Neural progenitor cell (in vitro differentiated cells): ENCODE measurements around the gene ARHGAP24. TPM values are rescaled to one million over a fixed set of nuclear protein-coding genes. Genes with fewer than 3 reads are reported as not detected.

Experiments used
- DNase-seq: peaks from one replicate; pipeline ENCODE4 v3.0.0-alpha.2; 2016; ENCODE audit warnings: low spot score
- H2AFZ ChIP-seq: fragments of 200-600 bp; sonication (generic); replicated peaks from 2 replicates; pipeline ENCODE4 v1.6.1; 2016; ENCODE audit warnings: antibody characterized with exemption
- H3F3A ChIP-seq: fragments of 200-600 bp; sonication (generic); 2 replicates; pipeline ENCODE4 v1.6.1; 2016; ENCODE audit warnings: antibody characterized with exemption, low read depth
- H3K27ac ChIP-seq: fragments of 200-600 bp; sonication (generic); 2 replicates; pipeline ENCODE4 v1.5.1; 2016; ENCODE audit warnings: mild to moderate bottlenecking
- H3K27me3 ChIP-seq: fragments of 200-600 bp; sonication (generic); 2 replicates; pipeline ENCODE4 v1.6.1; 2016; ENCODE audit warnings: mild to moderate bottlenecking, moderate library complexity
- H3K36me3 ChIP-seq: fragments of 200-600 bp; sonication (generic); 2 replicates; pipeline ENCODE4 v1.5.1; 2016
- H3K4me1 ChIP-seq: fragments of 200-600 bp; sonication (generic); 2 replicates; pipeline ENCODE4 v1.6.1; 2016; ENCODE audit warnings: mixed run types
- H3K4me2 ChIP-seq: fragments of 200-600 bp; sonication (generic); 2 replicates; pipeline ENCODE4 v1.6.1; 2016
- H3K4me3 ChIP-seq: fragments of 200-600 bp; sonication (generic); 2 replicates; pipeline ENCODE4 v1.5.1; 2016
- H3K79me2 ChIP-seq: fragments of 200-600 bp; sonication (generic); 2 replicates; pipeline ENCODE4 v1.6.1; 2016; ENCODE audit warnings: low read depth
- H3K9ac ChIP-seq: fragments of 200-600 bp; sonication (generic); 2 replicates; pipeline ENCODE4 v1.6.1; 2016
- H3K9me3 ChIP-seq: fragments of 200-600 bp; sonication (generic); 2 replicates; pipeline ENCODE4 v1.5.1; 2016; ENCODE audit warnings: low read depth
- H4K20me1 ChIP-seq: fragments of 200-600 bp; sonication (generic); 2 replicates; pipeline ENCODE4 v1.6.1; 2016; ENCODE audit warnings: low read depth
- H3K27ac Mint-ChIP-seq: 3 replicates; pipeline ENCODE4 v1.8.0; 2021; ENCODE audit warnings: mixed read lengths
- H3K27me3 Mint-ChIP-seq: 2 replicates; pipeline ENCODE4 v1.8.0; 2022; ENCODE audit warnings: low read depth, mild to moderate bottlenecking, inconsistent platforms, moderate library complexity, mixed read lengths; ENCODE audit not compliant: insufficient read depth
- H3K36me3 Mint-ChIP-seq: 3 replicates; pipeline ENCODE4 v1.8.0; 2021; ENCODE audit warnings: mixed read lengths
- H3K4me1 Mint-ChIP-seq: 3 replicates; pipeline ENCODE4 v1.8.0; 2021; ENCODE audit warnings: mixed read lengths
- H3K4me3 Mint-ChIP-seq: 3 replicates; pipeline ENCODE4 v1.8.0; 2021; ENCODE audit warnings: mild to moderate bottlenecking, moderate library complexity, mixed read lengths
- H3K9me3 Mint-ChIP-seq: 3 replicates; pipeline ENCODE4 v1.8.0; 2020; ENCODE audit warnings: mixed read lengths
- EZH2 ChIP-seq: fragments of 200-600 bp; sonication (generic); IDR thresholded peaks from 2 replicates; pipeline ENCODE4 v1.6.1; 2017; ENCODE audit warnings: antibody characterized with exemption, mild to moderate bottlenecking, moderate library complexity
- EZH2phosphoT487 ChIP-seq: fragments of 200-600 bp; sonication (generic); IDR thresholded peaks from 2 replicates; pipeline ENCODE4 v1.6.1; 2017; ENCODE audit warnings: antibody characterized with exemption
- total RNA-seq: library from RNA; depleted of rRNA; stranded (reverse); fragments of >200 nt; gene quantifications from 2 replicates; pipeline ENCODE4 v1.2.3, GENCODE V29; 2015; ENCODE audit warnings: low replicate concordance
- TF ChIP-seq, protein P1 (sequence below): fragments of 200-600 bp; sonication (generic); IDR thresholded peaks from 2 replicates; pipeline ENCODE4 v1.5.1; 2017; ENCODE audit warnings: antibody characterized with exemption, mild to moderate bottlenecking

The ARHGAP24 gene
- total RNA-seq, 1 donor from 2014 or later, result 2.2 TPM

DNA sequence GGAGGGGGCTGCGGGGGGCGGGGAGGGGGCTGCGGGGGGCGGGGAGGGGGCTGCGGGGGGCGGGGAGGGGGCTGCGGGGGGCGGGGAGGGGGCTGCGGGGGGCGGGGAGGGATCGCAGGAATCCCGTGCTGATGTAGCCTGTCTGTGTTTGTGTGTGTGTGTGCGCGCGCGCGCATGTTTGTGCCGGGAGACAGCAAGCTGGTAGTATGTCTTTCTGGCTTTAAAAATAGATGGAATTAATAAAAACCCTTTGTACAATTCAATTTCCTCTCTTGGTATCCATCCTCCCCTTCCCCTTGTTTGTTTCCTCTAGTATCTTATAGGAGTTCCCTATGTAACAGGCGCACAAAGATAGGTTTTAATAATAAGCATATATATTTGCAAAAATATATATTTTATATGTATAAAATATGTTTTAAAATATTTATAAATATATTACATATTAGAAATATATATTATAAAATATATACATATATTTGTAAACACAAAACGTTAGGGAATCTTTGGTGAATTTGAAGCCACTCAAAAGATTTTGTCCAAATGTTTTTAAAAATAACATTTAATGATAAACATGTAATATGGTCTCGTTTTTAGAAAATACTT is 782 bp downstream of the ARHGAP24 start:
- Histone ChIP-seq H2AFZ (no peak overlapping the region), H3K4me3 (peak overlapping the region; percentile 61), H3K36me3 (no peaks in the 10 kb centered on the region), H3F3A (peaks cover 13% of the 10 kb centered on the region), H3K9me3 (no peaks in the 10 kb centered on the region), H3K4me2 (peak overlapping the region; percentile 83), H3K27ac (no peak overlapping the region), H3K9ac (no peak overlapping the region), H4K20me1 (no peaks in the 10 kb centered on the region), H3K4me1 (peaks cover 6% of the 10 kb centered on the region), H3K79me2 (no peaks in the 10 kb centered on the region), H3K27me3 (peaks cover 41% of the 10 kb centered on the region)
- Mint-ChIP-seq H3K4me3 (peak overlapping the region; percentile 95), H3K27ac (peak overlapping the region; percentile 94), H3K27me3 (peaks cover 5% of the 10 kb centered on the region), H3K9me3 (no peaks in the 10 kb centered on the region), H3K4me1 (peaks cover 19% of the 10 kb centered on the region), H3K36me3 (no peaks in the 10 kb centered on the region)
- TF ChIP-seq, protein P1, sequence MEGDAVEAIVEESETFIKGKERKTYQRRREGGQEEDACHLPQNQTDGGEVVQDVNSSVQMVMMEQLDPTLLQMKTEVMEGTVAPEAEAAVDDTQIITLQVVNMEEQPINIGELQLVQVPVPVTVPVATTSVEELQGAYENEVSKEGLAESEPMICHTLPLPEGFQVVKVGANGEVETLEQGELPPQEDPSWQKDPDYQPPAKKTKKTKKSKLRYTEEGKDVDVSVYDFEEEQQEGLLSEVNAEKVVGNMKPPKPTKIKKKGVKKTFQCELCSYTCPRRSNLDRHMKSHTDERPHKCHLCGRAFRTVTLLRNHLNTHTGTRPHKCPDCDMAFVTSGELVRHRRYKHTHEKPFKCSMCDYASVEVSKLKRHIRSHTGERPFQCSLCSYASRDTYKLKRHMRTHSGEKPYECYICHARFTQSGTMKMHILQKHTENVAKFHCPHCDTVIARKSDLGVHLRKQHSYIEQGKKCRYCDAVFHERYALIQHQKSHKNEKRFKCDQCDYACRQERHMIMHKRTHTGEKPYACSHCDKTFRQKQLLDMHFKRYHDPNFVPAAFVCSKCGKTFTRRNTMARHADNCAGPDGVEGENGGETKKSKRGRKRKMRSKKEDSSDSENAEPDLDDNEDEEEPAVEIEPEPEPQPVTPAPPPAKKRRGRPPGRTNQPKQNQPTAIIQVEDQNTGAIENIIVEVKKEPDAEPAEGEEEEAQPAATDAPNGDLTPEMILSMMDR, result no peak
- TF ChIP-seq EZH2phosphoT487 (no peak), EZH2 (no peak)
- no peak for DNase-seq

DNA sequence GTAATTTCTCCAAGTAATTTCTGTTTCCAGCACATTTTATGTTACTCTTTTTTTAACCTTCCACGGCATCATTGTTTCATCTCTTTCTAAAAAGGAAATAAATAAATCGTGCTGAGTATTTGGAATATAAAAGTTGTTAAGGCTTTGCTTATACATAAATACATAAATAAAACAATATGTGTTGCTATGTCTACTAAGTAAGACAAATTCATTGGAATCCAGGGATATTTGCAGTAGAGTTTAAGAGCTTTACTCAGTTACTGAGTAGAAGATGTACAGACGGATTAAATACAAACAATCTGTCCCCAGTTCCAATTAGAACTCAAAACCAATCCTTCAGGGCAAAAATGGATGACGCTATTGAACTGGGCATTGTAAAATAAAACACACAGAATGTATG is 1.4 kb downstream of the ARHGAP24 start:
- Histone ChIP-seq H3K4me1 (peaks cover 6% of the 10 kb centered on the region), H3K79me2 (no peaks in the 10 kb centered on the region), H4K20me1 (no peaks in the 10 kb centered on the region), H3K9ac (no peak overlapping the region), H3F3A (peaks cover 13% of the 10 kb centered on the region), H3K27ac (no peak overlapping the region), H3K27me3 (peaks cover 41% of the 10 kb centered on the region), H3K36me3 (no peaks in the 10 kb centered on the region), H3K4me2 (no peak overlapping the region), H2AFZ (no peak overlapping the region), H3K9me3 (no peaks in the 10 kb centered on the region), H3K4me3 (peak overlapping the region; percentile 61)
- Mint-ChIP-seq H3K4me3 (peak overlapping the region; percentile 39), H3K27ac (no peak overlapping the region), H3K9me3 (no peaks in the 10 kb centered on the region), H3K4me1 (peaks cover 19% of the 10 kb centered on the region), H3K27me3 (peaks cover 3% of the 10 kb centered on the region), H3K36me3 (no peaks in the 10 kb centered on the region)
- no peak for DNase-seq
- no peak for TF ChIP-seq EZH2
- no peak for TF ChIP-seq EZH2phosphoT487
- TF ChIP-seq, protein P1, result no peak

DNA sequence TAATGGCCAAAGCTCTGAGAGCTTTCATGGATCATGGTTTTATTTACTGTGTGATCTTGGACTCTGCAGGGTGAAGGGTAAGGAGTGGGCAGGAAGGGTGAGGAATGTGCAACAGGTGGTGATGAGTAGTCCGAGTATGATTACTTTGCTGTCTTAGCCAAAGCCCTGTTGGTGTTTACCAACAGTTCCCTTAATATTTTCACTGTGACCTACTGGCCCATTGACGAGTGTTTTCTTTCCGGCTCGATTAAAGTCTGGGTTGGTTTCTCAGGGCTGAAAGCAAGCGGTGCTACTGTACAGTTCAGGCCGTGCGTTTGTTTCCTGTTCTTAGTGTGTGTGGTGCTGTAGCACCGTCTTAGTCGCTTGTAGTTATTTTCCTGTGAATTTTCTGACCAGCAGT is 2.6 kb downstream of the ARHGAP24 start:
- peaks cover 19% of the 10 kb centered on the region for H3K4me1 Mint-ChIP-seq
- H3K27me3 Mint-ChIP-seq, result peaks cover 3% of the 10 kb centered on the region
- Histone ChIP-seq H4K20me1 (no peaks in the 10 kb centered on the region), H3K9me3 (no peaks in the 10 kb centered on the region), H2AFZ (no peak overlapping the region), H3F3A (peaks cover 13% of the 10 kb centered on the region), H3K4me1 (peaks cover 6% of the 10 kb centered on the region), H3K79me2 (no peaks in the 10 kb centered on the region), H3K36me3 (no peaks in the 10 kb centered on the region), H3K27ac (no peak overlapping the region), H3K4me2 (no peak overlapping the region), H3K9ac (no peak overlapping the region), H3K27me3 (peaks cover 41% of the 10 kb centered on the region), H3K4me3 (no peak overlapping the region)
- TF ChIP-seq EZH2 (no peak), EZH2phosphoT487 (no peak)
- TF ChIP-seq, protein P1, result no peak
- DNase-seq, result no peak
- H3K36me3 Mint-ChIP-seq, result no peaks in the 10 kb centered on the region
- no peaks in the 10 kb centered on the region for H3K9me3 Mint-ChIP-seq
- H3K4me3 Mint-ChIP-seq, result peak overlapping the region; percentile 48
- H3K27ac Mint-ChIP-seq, result no peak overlapping the region
